Keratinocyte (primary cell): ENCODE results near the gene TBX18. TPM values are rescaled to one million over a fixed set of nuclear protein-coding genes. Genes with fewer than 3 reads are reported as not detected.

ENCODE experiments used
- DNase-seq: peaks from one replicate; pipeline ENCODE4 v3.0.0-alpha.2; 2011; ENCODE audit warnings: low read depth, missing footprints, low spot score
- FAIRE-seq: peaks from 2 replicates; lab custom pipeline; 2011; peaks lifted over from hg19 to GRCh38; lab: Jason Lieb, UNC
- H2AFZ ChIP-seq: 2 replicates; pipeline ENCODE4 v1.6.0; 2012; ENCODE audit warnings: low read length, control low read depth, inconsistent platforms; ENCODE audit not compliant: control insufficient read depth
- H3K27ac ChIP-seq: 2 replicates; pipeline ENCODE4 v1.5.1; 2011; ENCODE audit warnings: low read length; ENCODE audit not compliant: control insufficient read depth, insufficient read depth
- H3K27me3 ChIP-seq: 3 replicates; pipeline ENCODE4 v1.6.0; 2011; ENCODE audit warnings: low read length; ENCODE audit not compliant: control insufficient read depth, insufficient read depth; ENCODE audit errors: extremely low read depth
- H3K36me3 ChIP-seq, 2 experiments: 2 replicates in 1 of 2; 3 replicates in 1 of 2; pipeline ENCODE4 v1.5.1; 2011; ENCODE audit warnings: low read length in 2 of 2, mild to moderate bottlenecking in 1 of 2; ENCODE audit not compliant: control insufficient read depth in 2 of 2, insufficient read depth in 2 of 2; ENCODE audit errors: extremely low read depth in 1 of 2
- H3K4me1 ChIP-seq: 3 replicates; pipeline ENCODE4 v1.5.1; 2011; ENCODE audit warnings: low read length; ENCODE audit not compliant: control insufficient read depth, insufficient read depth; ENCODE audit errors: extremely low read depth
- H3K4me2 ChIP-seq: 3 replicates; pipeline ENCODE4 v1.6.0; 2011; ENCODE audit warnings: low read depth, low read length; ENCODE audit not compliant: control insufficient read depth, insufficient read depth; ENCODE audit errors: extremely low read depth
- H3K4me3 ChIP-seq, 3 experiments: fragments of 200-600 bp in 1 of 3; sonication (generic) in 1 of 3; 2 replicates in 2 of 3; 3 replicates in 1 of 3; pipeline ENCODE4 v1.5.1; 2011 to 2016; ENCODE audit warnings: low read length in 3 of 3, mild to moderate bottlenecking in 3 of 3, control low read depth in 2 of 3, inconsistent platforms in 1 of 3, low read depth in 1 of 3, mixed read lengths in 1 of 3, mixed run types in 1 of 3, moderate library complexity in 1 of 3; ENCODE audit not compliant: control insufficient read depth in 2 of 3, insufficient read depth in 2 of 3; ENCODE audit errors: extremely low read depth in 1 of 3
- H3K79me2 ChIP-seq: 2 replicates; pipeline ENCODE4 v1.6.0; 2012; ENCODE audit warnings: low read length; ENCODE audit not compliant: control insufficient read depth, insufficient read depth
- H3K9ac ChIP-seq: 3 replicates; pipeline ENCODE4 v1.6.0; 2011; ENCODE audit warnings: low read length; ENCODE audit not compliant: control insufficient read depth, insufficient read depth; ENCODE audit errors: extremely low read depth
- H3K9me1 ChIP-seq: 3 replicates; pipeline ENCODE4 v1.6.0; 2011; ENCODE audit warnings: low read length; ENCODE audit not compliant: control insufficient read depth, insufficient read depth; ENCODE audit errors: extremely low read depth
- H3K9me3 ChIP-seq: 2 replicates; pipeline ENCODE4 v1.5.1; 2012; ENCODE audit warnings: low read depth, low read length; ENCODE audit not compliant: control insufficient read depth
- H4K20me1 ChIP-seq: 3 replicates; pipeline ENCODE4 v1.6.0; 2011; ENCODE audit warnings: low read length; ENCODE audit not compliant: control insufficient read depth, insufficient read depth; ENCODE audit errors: extremely low read depth
- EZH2 ChIP-seq: IDR thresholded peaks from one replicate; pipeline ENCODE4 v1.6.1; 2012; ENCODE audit warnings: inconsistent platforms, mild to moderate bottlenecking, low read length, moderate library complexity
- dilution Hi-C: fragments of 300-500 bp; cut with MboI; formaldehyde crosslinking; loops from one replicate; pipeline ENCODE4 v1.7.0; 2020; ENCODE audit warnings: low sequenced_read_pairs; ENCODE audit not compliant: extremely low pct_ligation_motif_present
- polyA plus RNA-seq, 5 experiments: library from polyadenylated mRNA; depleted of rRNA in 3 of 5; stranded (reverse) in 3 of 5; stranded (forward) in 1 of 5; unstranded in 1 of 5; fragments of >200 nt; gene quantifications; 1 replicate in 1 of 5; 2 replicates in 3 of 5; 3 replicates in 1 of 5; pipeline versions ENCODE4 v1.2.1 to v1.2.3, GENCODE V29; 2011 to 2012; ENCODE audit warnings: missing spikeins in 2 of 5, low read depth in 1 of 5, low replicate concordance in 1 of 5
- TF ChIP-seq, protein P1 (sequence below), 3 experiments: IDR thresholded peaks in 1 of 3; conservative IDR thresholded peaks in 1 of 3; optimal IDR thresholded peaks in 1 of 3; 2 replicates in 2 of 3; 3 replicates in 1 of 3; pipeline versions ENCODE3 to v1.5.1; 2011; ENCODE audit warnings: low read length in 3 of 3, mild to moderate bottlenecking in 3 of 3, moderate library complexity in 2 of 3, control low read depth in 1 of 3, inconsistent platforms in 1 of 3; ENCODE audit not compliant: insufficient read depth in 2 of 3; ENCODE audit errors: extremely low read depth in 1 of 3

Gene TBX18
- polyA plus RNA-seq, 1 donor (not counting 4 experiments of a cell fraction or from before 2014, with no cell fraction given): 0.03 TPM

DNA sequence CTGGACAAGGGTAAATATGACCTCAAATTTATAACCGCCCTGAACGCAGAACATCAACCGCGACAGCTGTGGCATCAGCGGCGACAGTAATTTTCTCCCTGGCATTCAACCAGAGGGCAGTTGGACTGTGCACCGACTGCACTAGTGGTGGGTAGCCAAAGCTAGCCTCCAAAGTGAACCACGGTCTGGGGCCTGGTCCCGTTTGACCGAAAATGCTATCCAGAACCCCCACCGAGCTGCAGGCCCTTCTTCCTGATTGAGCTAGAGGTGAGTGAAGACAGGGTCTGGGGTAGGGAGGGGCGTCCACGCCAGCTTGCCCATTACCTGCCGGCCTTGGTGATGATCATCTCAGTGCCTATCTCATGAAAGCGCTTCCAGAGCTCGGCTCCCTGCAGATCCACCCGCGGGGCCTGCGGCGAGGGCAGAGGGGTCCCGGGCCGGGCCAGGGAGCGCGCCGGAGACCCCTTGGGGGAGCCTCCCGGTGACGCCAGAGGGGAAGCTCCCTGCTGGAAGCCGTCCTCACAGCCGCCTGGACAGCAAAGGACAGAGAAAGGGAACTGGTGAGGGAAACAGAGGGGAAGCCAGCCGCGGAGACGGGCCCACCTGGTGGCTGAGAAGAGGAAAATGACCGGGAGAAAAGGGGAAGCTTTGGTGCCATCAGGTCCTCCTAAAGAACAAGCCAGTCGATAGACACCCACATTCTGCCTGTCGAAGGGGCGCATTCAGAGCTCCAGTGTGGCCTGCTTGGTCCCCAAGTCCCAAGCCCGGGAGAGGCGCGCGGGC is 2.0 kb downstream of the TBX18 start:
- no peaks in the 10 kb centered on the region for H4K20me1 ChIP-seq
- no peaks in the 10 kb centered on the region for H3K9me1 ChIP-seq
- H3K4me2 ChIP-seq: no peak overlapping the region
- no peaks in the 10 kb centered on the region for H3K4me1 ChIP-seq
- H3K4me3 ChIP-seq: no peak overlapping the region
- no peak for DNase-seq
- H3K9me3 ChIP-seq: peaks cover 5% of the 10 kb centered on the region
- no peak for FAIRE-seq
- no peaks in the 10 kb centered on the region for H3K79me2 ChIP-seq
- dilution Hi-C loops: no loop called here
- no peaks in the 10 kb centered on the region for H3K36me3 ChIP-seq
- no peak overlapping the region for H3K9ac ChIP-seq
- H3K27me3 ChIP-seq: peaks cover 60% of the 10 kb centered on the region
- H2AFZ ChIP-seq: no peak overlapping the region
- H3K27ac ChIP-seq: no peak overlapping the region
- TF ChIP-seq EZH2: peak; percentile 59
- TF ChIP-seq, protein P1, sequence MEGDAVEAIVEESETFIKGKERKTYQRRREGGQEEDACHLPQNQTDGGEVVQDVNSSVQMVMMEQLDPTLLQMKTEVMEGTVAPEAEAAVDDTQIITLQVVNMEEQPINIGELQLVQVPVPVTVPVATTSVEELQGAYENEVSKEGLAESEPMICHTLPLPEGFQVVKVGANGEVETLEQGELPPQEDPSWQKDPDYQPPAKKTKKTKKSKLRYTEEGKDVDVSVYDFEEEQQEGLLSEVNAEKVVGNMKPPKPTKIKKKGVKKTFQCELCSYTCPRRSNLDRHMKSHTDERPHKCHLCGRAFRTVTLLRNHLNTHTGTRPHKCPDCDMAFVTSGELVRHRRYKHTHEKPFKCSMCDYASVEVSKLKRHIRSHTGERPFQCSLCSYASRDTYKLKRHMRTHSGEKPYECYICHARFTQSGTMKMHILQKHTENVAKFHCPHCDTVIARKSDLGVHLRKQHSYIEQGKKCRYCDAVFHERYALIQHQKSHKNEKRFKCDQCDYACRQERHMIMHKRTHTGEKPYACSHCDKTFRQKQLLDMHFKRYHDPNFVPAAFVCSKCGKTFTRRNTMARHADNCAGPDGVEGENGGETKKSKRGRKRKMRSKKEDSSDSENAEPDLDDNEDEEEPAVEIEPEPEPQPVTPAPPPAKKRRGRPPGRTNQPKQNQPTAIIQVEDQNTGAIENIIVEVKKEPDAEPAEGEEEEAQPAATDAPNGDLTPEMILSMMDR (optimal IDR thresholded peaks at IDR 0.05 in 1 of 3, IDR thresholded peaks at IDR 0.05 in 1 of 3, conservative IDR thresholded peaks at IDR 0.05 in 1 of 3; ENCODE audit: extremely low read depth in 1 of 3, insufficient read depth in 2 of 3, low read length in 3 of 3): no peak

DNA sequence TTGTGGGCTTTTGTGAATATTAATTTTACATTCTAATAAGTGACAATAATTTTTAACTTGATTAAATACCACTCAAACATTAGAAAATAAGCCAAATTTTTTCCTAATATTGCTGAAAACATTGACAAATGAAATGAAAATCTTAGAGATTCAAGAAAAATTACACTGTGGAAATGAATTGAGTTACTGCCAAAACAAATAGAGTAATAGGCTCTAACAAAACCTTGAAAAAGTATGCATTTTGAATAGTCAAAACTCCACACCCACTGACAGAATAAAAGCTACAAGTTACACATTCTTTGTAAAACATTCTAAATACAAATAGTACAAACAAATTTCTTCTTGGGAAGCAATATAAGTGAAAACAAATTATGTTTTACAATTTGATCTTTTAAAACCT is 5.9 kb downstream of the TBX18 start:
- no peak overlapping the region for H2AFZ ChIP-seq
- no peak overlapping the region for H3K4me2 ChIP-seq
- no peaks in the 10 kb centered on the region for H3K36me3 ChIP-seq
- H3K4me3 ChIP-seq: no peak overlapping the region
- peaks cover 21% of the 10 kb centered on the region for H3K27me3 ChIP-seq
- H3K79me2 ChIP-seq: no peaks in the 10 kb centered on the region
- no peaks in the 10 kb centered on the region for H4K20me1 ChIP-seq
- H3K9me3 ChIP-seq: no peaks in the 10 kb centered on the region
- DNase-seq (no peak), FAIRE-seq (no peak)
- dilution Hi-C loops: no loop called here
- H3K9me1 ChIP-seq: no peaks in the 10 kb centered on the region
- no peak for TF ChIP-seq EZH2
- TF ChIP-seq, protein P1 (optimal IDR thresholded peaks at IDR 0.05 in 1 of 3, IDR thresholded peaks at IDR 0.05 in 1 of 3, conservative IDR thresholded peaks at IDR 0.05 in 1 of 3; ENCODE audit: extremely low read depth in 1 of 3, insufficient read depth in 2 of 3, low read length in 3 of 3): no peak
- H3K4me1 ChIP-seq: no peaks in the 10 kb centered on the region
- H3K27ac ChIP-seq: no peak overlapping the region
- no peak overlapping the region for H3K9ac ChIP-seq
